Caco-2 (cell line): ENCODE results near the gene CSMD2. TPM values are rescaled to one million over a fixed set of nuclear protein-coding genes. Genes with fewer than 3 reads are reported as not detected.

ENCODE experiments used
- BruUV-seq: library from RNA; stranded (reverse); fragments of 400-500 nt; replicated peaks from 2 replicates; lab custom pipeline; 2021; lab: Mats Ljungman, UMichigan
- CTCF ChIA-PET: fragments of 300-600 bp; sonication (Branson Sonifier 250); formaldehyde crosslinking; loops from one replicate; lab custom pipeline; 2022; ENCODE audit warnings: antibody characterized with exemption; lab: Charles Lee
- POLR2A ChIA-PET: fragments of 300-600 bp; sonication (Branson Sonifier 250); formaldehyde crosslinking; loops from one replicate; lab custom pipeline; 2022; ENCODE audit warnings: antibody characterized with exemption; lab: Charles Lee
- DNase-seq, 2 experiments: peaks; one replicate each; pipeline versions ENCODE4 v3.0.0 to v3.0.0-alpha.2; 2020 to 2022
- H3K27me3 ChIP-seq: replicated peaks from 2 replicates; pipeline ENCODE4 v1.6.0; 2011; ENCODE audit warnings: low read length; ENCODE audit not compliant: control insufficient read depth, insufficient read depth
- H3K36me3 ChIP-seq: 2 replicates; pipeline ENCODE4 v1.5.1; 2011; ENCODE audit warnings: low read length; ENCODE audit not compliant: control insufficient read depth, insufficient read depth
- H3K4me1 ChIP-seq: fragments of 250-450 bp; sonication (Bioruptor Pico); 2 replicates; pipeline ENCODE4 v1.5.1; 2020; ENCODE audit warnings: mild to moderate bottlenecking
- H3K4me3 ChIP-seq: 2 replicates; pipeline ENCODE4 v1.5.1; 2011; ENCODE audit warnings: low read depth, mild to moderate bottlenecking, control low read depth, low read length
- H3K9me3 ChIP-seq: fragments of 250-450 bp; sonication (Bioruptor Pico); 2 replicates; pipeline ENCODE4 v1.5.1; 2020; ENCODE audit warnings: mild to moderate bottlenecking, moderate library complexity
- H3K27ac Mint-ChIP-seq: one replicate; pipeline ENCODE4 v1.8.0; 2022; ENCODE audit warnings: mixed read lengths; ENCODE audit not compliant: unreplicated experiment
- H3K27me3 Mint-ChIP-seq: one replicate; pipeline ENCODE4 v1.8.0; 2022; ENCODE audit warnings: mixed read lengths; ENCODE audit not compliant: insufficient read depth, unreplicated experiment
- H3K36me3 Mint-ChIP-seq: one replicate; pipeline ENCODE4 v1.8.0; 2022; ENCODE audit warnings: mild to moderate bottlenecking, mixed read lengths; ENCODE audit not compliant: insufficient read depth, unreplicated experiment
- H3K4me1 Mint-ChIP-seq: one replicate; pipeline ENCODE4 v1.8.0; 2022; ENCODE audit warnings: low read depth, mixed read lengths; ENCODE audit not compliant: unreplicated experiment
- H3K4me3 Mint-ChIP-seq: one replicate; pipeline ENCODE4 v1.8.0; 2022; ENCODE audit warnings: mild to moderate bottlenecking, moderate library complexity, mixed read lengths; ENCODE audit not compliant: unreplicated experiment
- H3K9me3 Mint-ChIP-seq: one replicate; pipeline ENCODE4 v1.8.0; 2022; ENCODE audit warnings: mixed read lengths; ENCODE audit not compliant: unreplicated experiment
- intact Hi-C: fragments of 100-400 bp; cut with micrococcal nuclease; formaldehyde crosslinking; loops from one replicate; pipeline ENCODE4 v1.10.0; 2022; ENCODE audit not compliant: unreplicated experiment
- total RNA-seq: library from RNA; stranded (reverse); gene quantifications from 2 replicates; pipeline ENCODE4 v1.2.3, GENCODE V29; 2022
- TF ChIP-seq, protein P1 (sequence below), 2 experiments: fragments of 200-600 bp in 1 of 2; IDR thresholded peaks; 1 replicate in 1 of 2; 2 replicates in 1 of 2; pipeline versions ENCODE4 v1.5.1 to v1.8.0; 2011 to 2022; ENCODE audit warnings: antibody characterized with exemption in 1 of 2, control low read depth in 1 of 2, inconsistent platforms in 1 of 2, low read depth in 1 of 2, low read length in 1 of 2, mild to moderate bottlenecking in 1 of 2, moderate library complexity in 1 of 2; ENCODE audit not compliant: insufficient read depth in 1 of 2, severe bottlenecking in 1 of 2, unreplicated experiment in 1 of 2

CSMD2 gene
- total RNA-seq, 1 experiment from 2014 or later, result not detected

DNA sequence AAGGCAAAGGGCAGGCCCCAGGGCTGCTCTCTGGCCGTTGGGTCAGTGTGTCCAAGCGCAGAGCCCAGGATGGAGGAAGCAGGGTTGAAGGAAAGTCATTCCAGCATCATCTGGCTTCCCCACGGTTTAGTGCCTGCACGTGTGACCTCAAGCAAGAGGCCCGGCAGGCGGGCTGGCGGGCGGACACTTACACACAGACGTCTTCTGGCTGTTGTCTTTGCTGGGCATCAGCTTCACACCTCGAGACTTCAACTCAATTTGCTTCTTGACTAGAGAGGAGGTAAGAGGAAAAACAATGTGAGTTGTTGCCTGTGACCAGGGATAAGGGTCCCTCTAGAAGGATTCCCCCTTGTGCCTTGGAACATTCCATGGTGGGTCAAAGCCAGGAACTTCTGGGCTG is 339.5 kb downstream of the CSMD2 start:
- no TSS peak for BruUV-seq
- TF ChIP-seq, protein P1, sequence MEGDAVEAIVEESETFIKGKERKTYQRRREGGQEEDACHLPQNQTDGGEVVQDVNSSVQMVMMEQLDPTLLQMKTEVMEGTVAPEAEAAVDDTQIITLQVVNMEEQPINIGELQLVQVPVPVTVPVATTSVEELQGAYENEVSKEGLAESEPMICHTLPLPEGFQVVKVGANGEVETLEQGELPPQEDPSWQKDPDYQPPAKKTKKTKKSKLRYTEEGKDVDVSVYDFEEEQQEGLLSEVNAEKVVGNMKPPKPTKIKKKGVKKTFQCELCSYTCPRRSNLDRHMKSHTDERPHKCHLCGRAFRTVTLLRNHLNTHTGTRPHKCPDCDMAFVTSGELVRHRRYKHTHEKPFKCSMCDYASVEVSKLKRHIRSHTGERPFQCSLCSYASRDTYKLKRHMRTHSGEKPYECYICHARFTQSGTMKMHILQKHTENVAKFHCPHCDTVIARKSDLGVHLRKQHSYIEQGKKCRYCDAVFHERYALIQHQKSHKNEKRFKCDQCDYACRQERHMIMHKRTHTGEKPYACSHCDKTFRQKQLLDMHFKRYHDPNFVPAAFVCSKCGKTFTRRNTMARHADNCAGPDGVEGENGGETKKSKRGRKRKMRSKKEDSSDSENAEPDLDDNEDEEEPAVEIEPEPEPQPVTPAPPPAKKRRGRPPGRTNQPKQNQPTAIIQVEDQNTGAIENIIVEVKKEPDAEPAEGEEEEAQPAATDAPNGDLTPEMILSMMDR (IDR thresholded peaks at IDR 0.05; ENCODE audit: insufficient read depth in 1 of 2, low read depth in 1 of 2, low read length in 1 of 2, severe bottlenecking in 1 of 2, unreplicated experiment in 1 of 2), result no peak
- Histone ChIP-seq H3K36me3 (no peaks in the 10 kb centered on the region), H3K4me1 (no peaks in the 10 kb centered on the region), H3K27me3 (no peaks in the 10 kb centered on the region), H3K4me3 (no peak overlapping the region), H3K9me3 (no peaks in the 10 kb centered on the region)
- no peak for DNase-seq
- CTCF ChIA-PET, result no interaction called here
- Mint-ChIP-seq H3K4me1 (no peaks in the 10 kb centered on the region), H3K36me3 (no peaks in the 10 kb centered on the region), H3K9me3 (peaks cover 3% of the 10 kb centered on the region), H3K4me3 (no peak overlapping the region), H3K27ac (no peak overlapping the region), H3K27me3 (peaks cover 6% of the 10 kb centered on the region)
- POLR2A ChIA-PET, result no interaction called here
- intact Hi-C loops, result no loop called here

DNA sequence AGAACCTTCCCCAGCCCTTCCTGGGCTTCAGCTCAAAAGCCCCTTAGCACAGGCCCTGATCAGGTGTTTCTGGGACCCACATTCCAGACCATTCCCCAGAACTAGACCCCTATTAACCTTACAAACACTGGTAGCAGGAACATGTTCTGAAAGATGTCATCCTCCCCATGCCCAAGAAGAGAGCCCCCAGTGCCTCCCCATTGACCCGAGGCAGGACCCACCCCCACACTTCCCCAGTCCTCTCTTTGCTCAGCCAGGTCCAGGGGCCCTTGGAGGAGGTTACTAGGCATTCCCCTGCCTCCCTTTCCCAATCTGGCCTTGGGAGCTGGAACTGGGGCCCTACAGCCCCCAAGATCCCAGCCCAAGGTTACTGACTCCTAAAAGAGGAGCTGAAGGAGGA is 340.1 kb downstream of the CSMD2 start:
- intact Hi-C loops, result no loop called here

DNA sequence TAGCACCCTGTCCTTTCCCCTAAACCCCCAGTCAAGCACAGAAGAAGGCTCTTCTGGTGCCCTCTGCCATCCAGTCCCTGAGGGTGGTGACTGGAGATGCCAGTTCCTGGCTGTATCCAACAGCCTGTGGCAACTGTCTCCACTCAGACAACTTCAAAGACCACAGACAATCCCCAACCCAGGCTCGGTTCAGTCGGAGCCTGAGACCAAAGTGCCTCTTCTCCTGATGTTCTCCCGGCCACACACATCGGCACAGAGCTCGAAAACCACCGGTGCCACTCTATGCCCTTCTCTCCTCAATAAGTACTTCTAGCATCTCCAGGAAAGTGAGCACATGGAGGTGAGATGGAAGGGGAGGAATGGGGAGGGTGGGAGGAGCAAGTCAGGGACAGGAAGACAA is 340.7 kb downstream of the CSMD2 start:
- TF ChIP-seq, protein P1 (IDR thresholded peaks at IDR 0.05; ENCODE audit: insufficient read depth in 1 of 2, low read depth in 1 of 2, low read length in 1 of 2, severe bottlenecking in 1 of 2, unreplicated experiment in 1 of 2), result no peak
- intact Hi-C loops, result no loop called here
- Histone ChIP-seq H3K4me3 (no peak overlapping the region), H3K27me3 (no peaks in the 10 kb centered on the region), H3K4me1 (no peaks in the 10 kb centered on the region), H3K9me3 (no peaks in the 10 kb centered on the region), H3K36me3 (no peaks in the 10 kb centered on the region)
- Mint-ChIP-seq H3K27ac (no peak overlapping the region), H3K4me1 (no peaks in the 10 kb centered on the region), H3K27me3 (peaks cover 6% of the 10 kb centered on the region), H3K4me3 (no peak overlapping the region), H3K36me3 (no peaks in the 10 kb centered on the region), H3K9me3 (no peaks in the 10 kb centered on the region)
- no peak for DNase-seq
- no TSS peak for BruUV-seq
- ChIA-PET CTCF (no interaction called here), POLR2A (no interaction called here)

More for the DNA sequence above, 340.1 kb downstream of the CSMD2 start:
- H3K9me3 Mint-ChIP-seq, result no peaks in the 10 kb centered on the region
- Histone ChIP-seq H3K27me3 (no peaks in the 10 kb centered on the region), H3K36me3 (no peaks in the 10 kb centered on the region), H3K4me3 (no peak overlapping the region), H3K4me1 (no peaks in the 10 kb centered on the region), H3K9me3 (no peaks in the 10 kb centered on the region)
- ChIA-PET POLR2A (no interaction called here), CTCF (no interaction called here)
- TF ChIP-seq, protein P1 (IDR thresholded peaks at IDR 0.05; ENCODE audit: insufficient read depth in 1 of 2, low read depth in 1 of 2, low read length in 1 of 2, severe bottlenecking in 1 of 2, unreplicated experiment in 1 of 2), result no peak
- no peaks in the 10 kb centered on the region for H3K4me1 Mint-ChIP-seq
- DNase-seq, result no peak
- BruUV-seq, result no TSS peak
- H3K27ac Mint-ChIP-seq, result no peak overlapping the region
- H3K4me3 Mint-ChIP-seq, result no peak overlapping the region
- no peaks in the 10 kb centered on the region for H3K36me3 Mint-ChIP-seq
- H3K27me3 Mint-ChIP-seq, result peaks cover 6% of the 10 kb centered on the region
